ENCODE results near the gene TRIM7.
"Not testable (repeated sequence)": the region's sequence is repeated elsewhere in the genome, so short reads cannot be mapped to it uniquely, and the experiment has no call there.

Gene TRIM7

GRCh38 chr5:181173027-181173419 is 32.0 kb downstream of the TRIM7 start:
- DNase-seq (ENCODE audit: low read depth, low spot score), result no peak
- H3K9me3 ChIP-seq (ENCODE audit: insufficient read depth, low read length), result no peaks in the 10 kb centered on the region
- H3K36me3 ChIP-seq (ENCODE audit: insufficient read depth, insufficient read length, low read length), result no peaks in the 10 kb centered on the region
- H3K9ac ChIP-seq (ENCODE audit: insufficient read length, low read depth), result no peak overlapping the region
- peak overlapping the region; percentile 27 for H3K4me3 ChIP-seq (ENCODE audit: insufficient read length, low read depth)
- H3K4me1 ChIP-seq (ENCODE audit: insufficient read depth, insufficient read length), result no peaks in the 10 kb centered on the region
- no peak for TF ChIP-seq ZNF274 (IDR thresholded peaks at IDR 0.05; ENCODE audit: low read depth, low read length)
- no peak for TF ChIP-seq SUZ12 (IDR thresholded peaks at IDR 0.05; ENCODE audit: extremely low read depth, insufficient read depth, insufficient read length)
- TF ChIP-seq YY1 (IDR thresholded peaks at IDR 0.05; ENCODE audit: insufficient read depth, insufficient read length), result no peak
- peaks cover 35% of the 10 kb centered on the region for H3K27me3 ChIP-seq (ENCODE audit: insufficient read depth, insufficient read length)

GRCh38 chr5:181171782-181172181 is 33.2 kb downstream of the TRIM7 start:
- Histone ChIP-seq H3K27me3 (ENCODE audit: insufficient read depth, insufficient read length) (peaks cover 35% of the 10 kb centered on the region), H3K36me3 (ENCODE audit: insufficient read depth, insufficient read length, low read length) (no peaks in the 10 kb centered on the region), H3K4me1 (ENCODE audit: insufficient read depth, insufficient read length) (no peaks in the 10 kb centered on the region), H3K4me3 (ENCODE audit: insufficient read length, low read depth) (no peak overlapping the region), H3K9me3 (ENCODE audit: insufficient read depth, low read length) (no peaks in the 10 kb centered on the region), H3K9ac (ENCODE audit: insufficient read length, low read depth) (no peak overlapping the region)
- no peak for DNase-seq (ENCODE audit: low read depth, low spot score)
- TF ChIP-seq SUZ12 (IDR thresholded peaks at IDR 0.05; ENCODE audit: extremely low read depth, insufficient read depth, insufficient read length) (no peak), ZNF274 (IDR thresholded peaks at IDR 0.05; ENCODE audit: low read depth, low read length) (no peak), YY1 (IDR thresholded peaks at IDR 0.05; ENCODE audit: insufficient read depth, insufficient read length) (no peak)

- no peak for DNase-seq (ENCODE audit: low read depth, low spot score)
- H3K4me1 ChIP-seq (ENCODE audit: insufficient read depth, insufficient read length), result no peaks in the 10 kb centered on the region
- peak overlapping the region; percentile 66 for H3K4me3 ChIP-seq (ENCODE audit: insufficient read length, low read depth)
- H3K9me3 ChIP-seq (ENCODE audit: insufficient read depth, low read length), result no peaks in the 10 kb centered on the region
- no peaks in the 10 kb centered on the region for H3K36me3 ChIP-seq (ENCODE audit: insufficient read depth, insufficient read length, low read length)
- H3K27me3 ChIP-seq (ENCODE audit: insufficient read depth, insufficient read length), result peaks cover 35% of the 10 kb centered on the region
- no peak overlapping the region for H3K9ac ChIP-seq (ENCODE audit: insufficient read length, low read depth)
- TF ChIP-seq ZNF274 (IDR thresholded peaks at IDR 0.05; ENCODE audit: low read depth, low read length), result no peak
- TF ChIP-seq SUZ12 (IDR thresholded peaks at IDR 0.05; ENCODE audit: extremely low read depth, insufficient read depth, insufficient read length), result no peak
- no peak for TF ChIP-seq YY1 (IDR thresholded peaks at IDR 0.05; ENCODE audit: insufficient read depth, insufficient read length)
These were observed 34.0 kb downstream of the TRIM7 start for GRCh38 chr5:181170996-181171395.

- DNase-seq (ENCODE audit: low read depth, low spot score), result no peak
- Histone ChIP-seq H3K36me3 (ENCODE audit: insufficient read depth, insufficient read length, low read length) (no peaks in the 10 kb centered on the region), H3K27me3 (ENCODE audit: insufficient read depth, insufficient read length) (peaks cover 35% of the 10 kb centered on the region), H3K9me3 (ENCODE audit: insufficient read depth, low read length) (no peaks in the 10 kb centered on the region), H3K4me3 (ENCODE audit: insufficient read length, low read depth) (peak overlapping the region; percentile 66), H3K9ac (ENCODE audit: insufficient read length, low read depth) (peak overlapping the region; percentile 74), H3K4me1 (ENCODE audit: insufficient read depth, insufficient read length) (no peaks in the 10 kb centered on the region)
- TF ChIP-seq SUZ12 (IDR thresholded peaks at IDR 0.05; ENCODE audit: extremely low read depth, insufficient read depth, insufficient read length), result no peak
- no peak for TF ChIP-seq YY1 (IDR thresholded peaks at IDR 0.05; ENCODE audit: insufficient read depth, insufficient read length)
- no peak for TF ChIP-seq ZNF274 (IDR thresholded peaks at IDR 0.05; ENCODE audit: low read depth, low read length)
These were observed 34.7 kb downstream of the TRIM7 start for GRCh38 chr5:181170237-181170825.

GRCh38 chr5:181169459-181170236 is 35.3 kb downstream of the TRIM7 start:
- Histone ChIP-seq H3K4me3 (ENCODE audit: insufficient read length, low read depth) (peak overlapping the region; percentile 66), H3K9ac (ENCODE audit: insufficient read length, low read depth) (peak overlapping the region; percentile 74), H3K27me3 (ENCODE audit: insufficient read depth, insufficient read length) (peaks cover 35% of the 10 kb centered on the region)
- H3K4me1 ChIP-seq (ENCODE audit: insufficient read depth, insufficient read length); DNase-seq (ENCODE audit: low read depth, low spot score); H3K9me3 ChIP-seq (ENCODE audit: insufficient read depth, low read length); H3K36me3 ChIP-seq (ENCODE audit: insufficient read depth, insufficient read length, low read length): not testable (repeated sequence)

- Histone ChIP-seq H3K9me3 (ENCODE audit: insufficient read depth, low read length) (no peaks in the 10 kb centered on the region), H3K4me1 (ENCODE audit: insufficient read depth, insufficient read length) (no peaks in the 10 kb centered on the region), H3K36me3 (ENCODE audit: insufficient read depth, insufficient read length, low read length) (no peaks in the 10 kb centered on the region), H3K27me3 (ENCODE audit: insufficient read depth, insufficient read length) (peaks cover 35% of the 10 kb centered on the region), H3K4me3 (ENCODE audit: insufficient read length, low read depth) (no peak overlapping the region), H3K9ac (ENCODE audit: insufficient read length, low read depth) (no peak overlapping the region)
- no peak for DNase-seq (ENCODE audit: low read depth, low spot score)
- no peak for TF ChIP-seq ZNF274 (IDR thresholded peaks at IDR 0.05; ENCODE audit: low read depth, low read length)
- no peak for TF ChIP-seq YY1 (IDR thresholded peaks at IDR 0.05; ENCODE audit: insufficient read depth, insufficient read length)
- no peak for TF ChIP-seq SUZ12 (IDR thresholded peaks at IDR 0.05; ENCODE audit: extremely low read depth, insufficient read depth, insufficient read length)
These were observed 36.3 kb downstream of the TRIM7 start for GRCh38 chr5:181168595-181169118.

- DNase-seq (ENCODE audit: low read depth, low spot score), result no peak
- Histone ChIP-seq H3K4me1 (ENCODE audit: insufficient read depth, insufficient read length) (no peaks in the 10 kb centered on the region), H3K9ac (ENCODE audit: insufficient read length, low read depth) (no peak overlapping the region), H3K36me3 (ENCODE audit: insufficient read depth, insufficient read length, low read length) (no peaks in the 10 kb centered on the region), H3K27me3 (ENCODE audit: insufficient read depth, insufficient read length) (peaks cover 32% of the 10 kb centered on the region), H3K4me3 (ENCODE audit: insufficient read length, low read depth) (no peak overlapping the region), H3K9me3 (ENCODE audit: insufficient read depth, low read length) (no peaks in the 10 kb centered on the region)
- TF ChIP-seq SUZ12 (IDR thresholded peaks at IDR 0.05; ENCODE audit: extremely low read depth, insufficient read depth, insufficient read length) (no peak), ZNF274 (IDR thresholded peaks at IDR 0.05; ENCODE audit: low read depth, low read length) (no peak)
These were observed 37.0 kb downstream of the TRIM7 start for GRCh38 chr5:181167814-181168488.
